Measurements from ENCODE around the gene USP22.

The USP22 gene

DNA sequence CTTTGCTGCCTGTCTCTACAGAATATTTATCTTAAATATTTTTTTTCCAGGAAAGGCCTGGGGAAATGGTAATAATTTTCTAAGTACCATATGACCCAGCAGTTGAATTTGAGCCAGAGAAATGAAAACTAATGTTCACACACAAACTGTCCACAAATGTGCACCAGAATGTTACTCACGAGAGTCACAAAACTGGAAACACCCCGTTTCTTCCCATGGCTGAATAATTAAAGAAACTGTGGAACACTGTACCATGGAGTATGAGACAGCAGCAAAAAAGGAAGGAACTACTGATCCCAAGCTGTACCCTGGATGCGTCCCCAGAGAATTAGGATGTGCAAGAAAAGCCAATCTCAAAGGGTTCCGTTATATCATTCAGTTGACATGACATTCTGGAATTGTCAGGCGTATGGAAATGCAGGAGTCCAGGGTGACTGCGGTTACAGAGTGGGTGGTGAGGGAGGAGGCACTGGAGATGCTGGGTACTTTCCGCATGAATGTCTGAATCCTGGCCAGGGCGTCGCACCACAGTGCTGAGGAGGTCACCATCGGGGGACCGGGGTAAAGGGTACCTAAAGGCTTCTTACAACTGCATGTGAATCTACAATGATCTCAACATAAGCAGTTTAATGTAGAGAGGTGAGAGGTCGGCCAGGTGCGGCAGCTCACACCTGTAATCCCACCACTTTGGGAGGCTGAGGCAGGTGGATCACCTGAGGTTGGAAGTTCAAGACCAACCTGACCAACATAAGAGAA lies 34.5 kb downstream of the USP22 start:
- H3K9me3 Mint-ChIP-seq, result no peaks in the 10 kb centered on the region
- H3K27ac Mint-ChIP-seq, result no peak overlapping the region
- H3K27me3 Mint-ChIP-seq, result no peaks in the 10 kb centered on the region
- peaks cover 3% of the 10 kb centered on the region for H3K4me1 Mint-ChIP-seq
- peaks cover 67% of the 10 kb centered on the region for H3K36me3 Mint-ChIP-seq
- no peak for DNase-seq
- CTCF ChIA-PET, result no interaction called here
- H3K4me3 Mint-ChIP-seq, result no peak overlapping the region

GRCh38 chr17:21007646-21008045 lies 35.2 kb downstream of the USP22 start:
- Mint-ChIP-seq H3K9me3 (no peaks in the 10 kb centered on the region), H3K27me3 (no peaks in the 10 kb centered on the region), H3K4me3 (no peak overlapping the region), H3K36me3 (peaks cover 65% of the 10 kb centered on the region), H3K4me1 (peaks cover 6% of the 10 kb centered on the region), H3K27ac (no peak overlapping the region)
- CTCF ChIA-PET, result no interaction called here
- no peak for DNase-seq

GRCh38 chr17:21005803-21006202 lies 37.0 kb downstream of the USP22 start:
- no peak for DNase-seq
- Mint-ChIP-seq H3K36me3 (peaks cover 71% of the 10 kb centered on the region), H3K4me3 (no peak overlapping the region), H3K27ac (no peak overlapping the region), H3K4me1 (peaks cover 24% of the 10 kb centered on the region), H3K9me3 (no peaks in the 10 kb centered on the region), H3K27me3 (no peaks in the 10 kb centered on the region)
- CTCF ChIA-PET, result no interaction called here

- H3K36me3 Mint-ChIP-seq, result peaks cover 67% of the 10 kb centered on the region
- H3K9me3 Mint-ChIP-seq, result no peaks in the 10 kb centered on the region
- no peaks in the 10 kb centered on the region for H3K27me3 Mint-ChIP-seq
- H3K4me1 Mint-ChIP-seq, result peaks cover 27% of the 10 kb centered on the region
- no peak overlapping the region for H3K4me3 Mint-ChIP-seq
- CTCF ChIA-PET, result no interaction called here
- H3K27ac Mint-ChIP-seq, result no peak overlapping the region
- no peak for DNase-seq
These were observed 37.4 kb downstream of the USP22 start for GRCh38 chr17:21005367-21005766.

GRCh38 chr17:21004016-21004930 lies 38.5 kb downstream of the USP22 start:
- Mint-ChIP-seq H3K9me3 (no peaks in the 10 kb centered on the region), H3K27ac (peak overlapping the region; percentile 28), H3K27me3 (no peaks in the 10 kb centered on the region), H3K36me3 (peaks cover 70% of the 10 kb centered on the region), H3K4me1 (peaks cover 34% of the 10 kb centered on the region), H3K4me3 (no peak overlapping the region)
- no peak for DNase-seq
- CTCF ChIA-PET, result no interaction called here

- no peak overlapping the region for H3K4me3 Mint-ChIP-seq
- H3K27ac Mint-ChIP-seq, result peak overlapping the region; percentile 79
- H3K4me1 Mint-ChIP-seq, result peaks cover 43% of the 10 kb centered on the region
- DNase-seq, result no peak
- CTCF ChIA-PET, result no interaction called here
- peaks cover 71% of the 10 kb centered on the region for H3K36me3 Mint-ChIP-seq
- no peaks in the 10 kb centered on the region for H3K27me3 Mint-ChIP-seq
- no peaks in the 10 kb centered on the region for H3K9me3 Mint-ChIP-seq
These were observed 39.7 kb downstream of the USP22 start for GRCh38 chr17:21003007-21003621.

- Mint-ChIP-seq H3K9me3 (no peaks in the 10 kb centered on the region), H3K27me3 (no peaks in the 10 kb centered on the region), H3K4me1 (peaks cover 43% of the 10 kb centered on the region), H3K36me3 (peaks cover 67% of the 10 kb centered on the region), H3K27ac (peak overlapping the region; percentile 91), H3K4me3 (no peak overlapping the region)
- CTCF ChIA-PET, result no interaction called here
- DNase-seq, result no peak
These were observed 40.4 kb downstream of the USP22 start for GRCh38 chr17:21002309-21003006.

GRCh38 chr17:21001813-21002221 lies 41.0 kb downstream of the USP22 start:
- peak; percentile 34 for DNase-seq
- Mint-ChIP-seq H3K4me1 (peaks cover 43% of the 10 kb centered on the region), H3K27me3 (no peaks in the 10 kb centered on the region), H3K4me3 (no peak overlapping the region), H3K27ac (peak overlapping the region; percentile 91), H3K36me3 (peaks cover 60% of the 10 kb centered on the region), H3K9me3 (no peaks in the 10 kb centered on the region)
- CTCF ChIA-PET, result no interaction called here

DNA sequence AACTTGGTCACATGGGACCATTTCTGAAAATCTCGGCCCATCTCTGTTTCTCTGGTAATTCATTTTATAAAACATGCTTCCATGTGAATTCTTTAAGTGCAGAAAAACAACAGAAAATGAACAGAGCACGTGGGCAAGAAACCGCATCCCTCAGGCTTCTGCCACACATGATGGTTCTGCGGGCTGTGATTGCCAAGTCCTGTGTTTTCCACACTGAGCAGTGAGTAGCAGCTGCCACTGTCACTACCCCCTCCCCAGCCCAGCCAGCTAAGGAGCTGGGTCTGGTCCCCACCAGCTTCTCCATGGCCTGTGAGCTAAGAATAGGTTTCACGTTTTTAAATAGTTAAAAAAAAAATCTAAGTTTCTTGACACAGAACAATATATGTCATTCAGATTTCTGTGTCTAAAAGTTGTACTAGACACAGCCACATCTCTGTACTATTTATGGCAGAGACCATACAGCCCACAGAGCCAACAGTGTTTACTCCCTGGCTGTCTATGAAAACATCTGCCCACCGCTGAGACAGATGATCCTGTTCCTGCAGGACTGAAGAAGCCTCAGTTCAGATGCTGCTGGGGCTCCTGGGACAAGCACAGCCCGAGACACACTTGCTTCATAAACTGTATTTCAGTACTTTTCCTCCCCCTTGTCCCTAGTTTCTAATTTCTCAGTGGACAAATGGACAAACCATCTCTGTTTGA lies 41.5 kb downstream of the USP22 start:
- Mint-ChIP-seq H3K27me3 (no peaks in the 10 kb centered on the region), H3K4me1 (peaks cover 43% of the 10 kb centered on the region), H3K27ac (peak overlapping the region; percentile 91), H3K36me3 (peaks cover 57% of the 10 kb centered on the region), H3K9me3 (no peaks in the 10 kb centered on the region), H3K4me3 (no peak overlapping the region)
- peak; percentile 35 for DNase-seq
- CTCF ChIA-PET, result no interaction called here

GRCh38 chr17:20999841-21000532 lies 42.8 kb downstream of the USP22 start:
- no peak overlapping the region for H3K4me3 Mint-ChIP-seq
- H3K36me3 Mint-ChIP-seq, result peaks cover 44% of the 10 kb centered on the region
- H3K27ac Mint-ChIP-seq, result peak overlapping the region; percentile 34
- H3K4me1 Mint-ChIP-seq, result peaks cover 43% of the 10 kb centered on the region
- DNase-seq, result no peak
- no peaks in the 10 kb centered on the region for H3K9me3 Mint-ChIP-seq
- CTCF ChIA-PET, result interaction anchor here (0.6 to 1.4 kb wide), 2 partner anchors 100 to 1662 kb away, joined by 3 read pairs; no protein-coding TSS in a partner anchor
- no peaks in the 10 kb centered on the region for H3K27me3 Mint-ChIP-seq

GRCh38 chr17:20999044-20999573 lies 43.7 kb downstream of the USP22 start:
- Mint-ChIP-seq H3K9me3 (no peaks in the 10 kb centered on the region), H3K4me1 (peaks cover 43% of the 10 kb centered on the region), H3K4me3 (no peak overlapping the region), H3K36me3 (peaks cover 39% of the 10 kb centered on the region), H3K27me3 (no peaks in the 10 kb centered on the region), H3K27ac (peak overlapping the region; percentile 75)
- no peak for DNase-seq
- CTCF ChIA-PET, result interaction anchor here (1.4 kb wide), 1 partner anchor 101 kb away, joined by 3 read pairs; no protein-coding TSS in a partner anchor

- DNase-seq, result no peak
- H3K27ac Mint-ChIP-seq, result peak overlapping the region; percentile 75
- peaks cover 43% of the 10 kb centered on the region for H3K4me1 Mint-ChIP-seq
- H3K9me3 Mint-ChIP-seq, result no peaks in the 10 kb centered on the region
- CTCF ChIA-PET, result interaction anchor here (1.4 kb wide), 1 partner anchor 101 kb away, joined by 3 read pairs; no protein-coding TSS in a partner anchor
- H3K27me3 Mint-ChIP-seq, result no peaks in the 10 kb centered on the region
- H3K4me3 Mint-ChIP-seq, result no peak overlapping the region
- H3K36me3 Mint-ChIP-seq, result peaks cover 36% of the 10 kb centered on the region
These were observed 44.2 kb downstream of the USP22 start for GRCh38 chr17:20998571-20999043.
